ENCODE measurements around the gene SLC34A1.

The SLC34A1 gene

GRCh38 chr5:177388521-177389052 is 4.4 kb downstream of the SLC34A1 start:
- peaks cover 39% of the 10 kb centered on the region for H3K4me1 Mint-ChIP-seq
- H3K27me3 Mint-ChIP-seq = no peaks in the 10 kb centered on the region
- no peaks in the 10 kb centered on the region for H3K36me3 Mint-ChIP-seq
- H3K9me3 Mint-ChIP-seq = no peaks in the 10 kb centered on the region
- no peak overlapping the region for H3K4me3 Mint-ChIP-seq
- peak overlapping the region; percentile 67 for H3K27ac Mint-ChIP-seq

DNA sequence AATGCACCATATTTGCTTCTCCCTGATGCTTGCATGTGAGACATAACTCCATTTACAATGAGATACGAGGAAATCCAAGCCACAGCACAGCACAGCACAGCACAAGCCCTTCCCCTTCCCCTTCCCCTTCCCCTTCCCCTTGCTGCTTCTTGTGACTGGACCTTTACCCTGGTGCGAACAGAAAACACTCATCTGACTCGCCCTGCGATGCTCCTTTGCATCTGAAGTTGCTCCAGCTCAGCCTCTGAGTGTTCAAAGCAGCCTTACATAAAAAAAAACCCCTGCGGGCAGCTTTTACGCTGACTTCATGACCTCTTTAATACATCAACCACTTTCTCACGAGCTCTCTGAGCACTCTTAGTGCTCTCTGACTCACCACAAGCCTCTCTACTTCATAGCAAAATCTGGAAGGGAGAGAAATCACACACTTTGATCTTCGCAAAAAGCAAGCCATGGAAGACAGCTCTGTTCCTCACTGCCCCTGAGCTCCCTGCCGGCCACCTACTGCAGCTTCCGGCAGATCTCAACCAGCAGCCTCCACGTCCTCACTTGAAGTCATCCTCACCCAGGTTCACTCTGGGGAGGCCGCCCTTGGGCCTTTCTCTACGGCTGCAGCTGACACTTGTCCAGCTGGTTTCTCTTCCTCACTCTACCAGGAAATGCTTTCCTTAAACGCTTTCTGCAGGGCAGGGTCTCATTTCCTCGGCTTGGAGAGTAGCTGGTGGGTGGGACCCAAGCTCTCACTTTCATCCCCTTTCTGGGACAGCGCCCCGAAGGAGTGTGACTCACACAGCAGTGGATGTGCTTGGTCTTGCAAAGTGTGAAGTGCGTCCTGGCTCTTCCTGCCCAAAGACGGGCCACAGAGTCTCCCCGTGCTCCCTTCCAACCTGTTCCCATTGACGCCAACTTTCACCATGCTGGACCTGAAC is 5.3 kb downstream of the SLC34A1 start:
- Mint-ChIP-seq H3K27ac (peak overlapping the region; percentile 66), H3K36me3 (no peaks in the 10 kb centered on the region), H3K27me3 (no peaks in the 10 kb centered on the region), H3K4me1 (peaks cover 34% of the 10 kb centered on the region), H3K9me3 (no peaks in the 10 kb centered on the region), H3K4me3 (peak overlapping the region; percentile 53)

DNA sequence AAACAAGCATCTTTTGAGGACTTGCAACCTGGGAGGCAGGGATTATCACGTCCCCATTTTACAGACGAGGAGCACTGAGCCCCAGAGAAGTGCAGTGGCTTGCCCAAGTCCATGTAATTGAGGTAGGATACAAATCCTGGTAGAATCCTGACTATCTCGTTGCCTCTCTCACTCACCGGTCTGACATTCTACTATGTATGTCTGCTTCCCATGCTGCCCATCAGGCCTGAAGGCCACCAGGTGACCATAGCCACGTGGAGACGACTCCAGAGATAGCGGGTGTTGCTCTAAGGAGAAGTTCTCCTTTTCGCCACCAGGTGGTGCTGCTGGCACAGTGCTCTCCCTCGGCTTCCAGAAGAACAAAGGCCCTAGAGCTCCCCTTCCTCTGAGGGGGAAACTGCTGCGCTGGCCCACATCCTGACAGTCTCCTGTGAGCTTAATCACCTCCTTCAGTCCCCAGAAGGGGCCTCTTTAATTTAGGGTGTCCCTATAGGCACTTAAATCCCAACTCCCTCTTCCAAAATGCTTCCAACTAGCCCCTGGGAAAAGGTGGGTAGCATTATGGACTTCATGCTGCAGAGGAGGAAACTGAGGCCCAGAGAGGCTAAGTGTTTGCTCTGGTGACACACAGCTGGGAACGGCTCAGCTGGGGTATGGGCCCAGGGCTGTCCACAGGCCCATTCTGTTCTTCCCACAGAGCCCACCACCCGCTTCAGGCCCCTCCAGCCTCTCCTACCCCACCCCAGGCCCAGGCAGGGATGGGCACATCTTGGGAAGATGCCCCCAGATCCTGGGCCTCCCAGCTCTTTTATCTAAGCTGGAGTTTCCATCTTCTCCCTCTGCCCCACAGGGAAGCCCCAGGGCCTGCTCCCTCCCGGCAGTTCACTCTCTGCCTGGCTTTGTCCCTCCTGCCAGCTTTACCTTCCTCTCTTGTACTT is 6.4 kb downstream of the SLC34A1 start:
- peaks cover 34% of the 10 kb centered on the region for H3K4me1 Mint-ChIP-seq
- peak overlapping the region; percentile 15 for H3K4me3 Mint-ChIP-seq
- H3K36me3 Mint-ChIP-seq = no peaks in the 10 kb centered on the region
- no peaks in the 10 kb centered on the region for H3K27me3 Mint-ChIP-seq
- no peaks in the 10 kb centered on the region for H3K9me3 Mint-ChIP-seq
- H3K27ac Mint-ChIP-seq = peak overlapping the region; percentile 63

DNA sequence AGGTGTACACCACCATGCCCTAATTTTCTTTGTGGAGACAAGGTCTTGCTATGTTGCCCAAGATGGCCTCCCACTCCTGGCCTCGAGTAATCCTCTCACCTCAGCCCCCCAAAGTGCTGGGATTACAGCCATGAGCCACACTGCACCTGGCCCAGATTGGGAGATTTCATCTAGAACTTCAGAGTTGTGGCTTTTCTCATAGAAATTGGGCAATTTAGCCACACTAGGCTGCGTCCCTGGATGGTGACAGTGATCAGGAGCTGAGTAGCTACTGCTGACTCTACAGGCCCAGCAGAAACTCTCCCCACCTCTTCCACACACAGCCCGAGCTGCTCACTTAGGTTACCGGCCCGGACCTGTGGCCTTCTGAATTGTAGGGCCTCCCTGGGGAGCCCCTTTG is 8.5 kb downstream of the SLC34A1 start:
- Mint-ChIP-seq H3K4me1 (peaks cover 34% of the 10 kb centered on the region), H3K4me3 (no peak overlapping the region), H3K27ac (no peak overlapping the region), H3K36me3 (no peaks in the 10 kb centered on the region), H3K9me3 (no peaks in the 10 kb centered on the region), H3K27me3 (no peaks in the 10 kb centered on the region)

DNA sequence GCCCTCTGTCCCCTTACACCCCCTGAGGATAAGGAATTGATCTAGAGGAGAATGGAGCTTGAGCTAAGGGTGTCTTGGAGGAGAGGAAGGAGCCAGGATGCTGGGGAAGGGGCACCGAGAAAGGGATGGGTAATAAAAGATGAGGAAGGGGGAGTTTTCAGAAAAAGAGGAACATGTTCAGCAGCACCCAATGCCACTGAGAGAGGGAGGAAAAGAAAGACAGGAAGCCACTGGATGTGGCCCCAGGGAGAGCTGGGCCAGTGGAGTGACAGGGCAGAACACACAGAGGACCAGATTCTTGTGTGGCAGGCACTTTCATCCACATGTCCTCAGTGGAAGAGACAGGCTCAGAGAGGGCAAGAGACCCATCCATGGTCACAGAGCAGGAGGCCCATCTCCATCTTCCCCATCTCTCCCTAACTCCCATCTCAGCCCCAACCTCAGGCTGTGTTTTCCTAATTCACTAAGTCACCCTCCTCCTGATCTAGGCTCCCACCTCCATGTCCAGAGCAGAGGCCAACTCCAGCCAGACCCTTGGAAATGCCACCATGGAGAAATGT is 9.1 kb downstream of the SLC34A1 start:
- Mint-ChIP-seq H3K9me3 (no peaks in the 10 kb centered on the region), H3K27ac (no peak overlapping the region), H3K36me3 (no peaks in the 10 kb centered on the region), H3K4me3 (no peak overlapping the region), H3K4me1 (peaks cover 32% of the 10 kb centered on the region), H3K27me3 (no peaks in the 10 kb centered on the region)

DNA sequence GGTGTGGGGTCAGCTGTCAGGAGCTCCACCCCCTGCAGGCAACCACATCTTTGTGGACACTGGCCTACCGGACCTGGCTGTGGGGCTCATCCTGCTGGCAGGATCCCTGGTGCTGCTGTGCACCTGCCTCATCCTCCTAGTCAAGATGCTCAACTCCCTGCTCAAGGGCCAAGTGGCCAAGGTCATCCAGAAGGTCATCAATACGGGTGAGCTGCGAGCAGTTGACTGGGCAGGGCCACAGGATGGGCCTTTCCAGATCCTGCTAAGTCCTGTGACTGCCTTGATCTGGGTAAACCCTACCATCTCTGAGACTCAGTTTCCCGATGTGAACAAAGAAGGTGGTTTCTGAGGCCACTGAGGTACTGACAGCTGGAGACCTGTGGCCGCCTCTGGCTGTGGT is 9.8 kb downstream of the SLC34A1 start:
- no peak overlapping the region for H3K27ac Mint-ChIP-seq
- H3K27me3 Mint-ChIP-seq = no peaks in the 10 kb centered on the region
- no peaks in the 10 kb centered on the region for H3K36me3 Mint-ChIP-seq

DNA sequence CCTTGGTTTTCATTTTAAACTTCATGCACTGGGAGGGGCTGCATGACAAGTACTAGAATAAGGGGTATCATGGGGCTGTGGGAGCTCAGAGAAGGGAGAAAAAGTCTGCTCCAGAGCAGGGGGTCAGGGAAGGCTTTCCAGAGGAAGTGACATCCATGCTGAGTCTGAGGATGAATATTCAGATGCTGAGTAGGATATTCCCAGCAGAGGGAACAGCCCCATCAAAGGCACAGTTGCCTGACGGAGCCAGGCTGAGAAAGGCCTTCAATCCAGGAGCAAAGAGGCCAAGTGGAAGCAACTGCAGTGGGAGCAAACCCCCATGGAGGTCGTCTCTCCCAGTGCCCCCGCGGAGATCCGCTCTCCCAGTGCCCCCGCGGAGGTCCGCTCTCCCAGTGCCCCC is 11.8 kb downstream of the SLC34A1 start:
- no peak overlapping the region for H3K27ac Mint-ChIP-seq
- H3K4me1 Mint-ChIP-seq = peaks cover 5% of the 10 kb centered on the region
- no peaks in the 10 kb centered on the region for H3K27me3 Mint-ChIP-seq
- no peaks in the 10 kb centered on the region for H3K36me3 Mint-ChIP-seq
- no peak overlapping the region for H3K4me3 Mint-ChIP-seq
- no peaks in the 10 kb centered on the region for H3K9me3 Mint-ChIP-seq

More for the DNA sequence above, 9.8 kb downstream of the SLC34A1 start:
- Mint-ChIP-seq H3K4me3 (no peak overlapping the region), H3K4me1 (peaks cover 25% of the 10 kb centered on the region), H3K9me3 (no peaks in the 10 kb centered on the region)

DNA sequence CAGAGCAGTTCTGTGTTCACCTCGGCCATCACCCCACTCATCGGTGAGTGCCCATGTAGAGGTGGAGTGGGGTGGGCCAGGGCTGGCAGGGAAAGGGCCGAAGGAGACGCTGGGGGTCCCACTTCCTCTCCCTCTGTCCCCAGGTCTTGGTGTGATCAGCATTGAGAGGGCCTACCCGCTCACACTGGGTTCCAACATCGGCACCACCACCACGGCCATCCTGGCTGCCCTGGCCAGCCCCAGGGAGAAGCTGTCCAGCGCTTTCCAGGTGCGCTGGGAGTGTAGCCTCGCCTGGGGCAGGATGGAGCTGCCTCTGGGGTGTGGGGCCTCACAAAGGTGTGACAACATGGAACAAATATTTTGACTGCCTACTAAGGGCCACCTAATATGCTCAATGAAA is 12.6 kb downstream of the SLC34A1 start:
- Mint-ChIP-seq H3K36me3 (no peaks in the 10 kb centered on the region), H3K9me3 (no peaks in the 10 kb centered on the region), H3K4me1 (no peaks in the 10 kb centered on the region), H3K27ac (no peak overlapping the region), H3K27me3 (peaks cover 4% of the 10 kb centered on the region), H3K4me3 (no peak overlapping the region)

DNA sequence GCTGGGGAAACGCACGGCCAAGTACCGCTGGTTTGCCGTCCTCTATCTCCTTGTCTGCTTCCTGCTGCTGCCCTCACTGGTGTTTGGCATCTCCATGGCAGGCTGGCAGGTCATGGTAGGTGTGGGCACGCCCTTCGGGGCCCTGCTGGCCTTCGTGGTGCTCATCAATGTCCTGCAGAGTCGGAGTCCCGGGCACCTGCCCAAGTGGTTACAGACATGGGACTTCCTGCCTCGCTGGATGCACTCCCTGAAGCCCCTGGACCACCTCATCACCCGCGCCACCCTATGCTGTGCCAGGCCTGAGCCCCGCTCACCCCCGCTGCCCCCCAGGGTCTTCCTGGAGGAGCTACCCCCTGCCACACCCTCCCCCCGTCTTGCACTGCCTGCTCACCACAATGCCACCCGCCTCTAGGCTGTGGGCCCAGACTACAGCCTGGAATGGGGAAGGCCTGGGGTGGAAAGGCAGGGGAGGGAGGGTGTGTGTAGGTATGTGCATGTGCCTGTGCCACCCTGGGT is 13.7 kb downstream of the SLC34A1 start:
- Mint-ChIP-seq H3K4me1 (peaks cover 7% of the 10 kb centered on the region), H3K4me3 (no peak overlapping the region), H3K36me3 (no peaks in the 10 kb centered on the region), H3K27me3 (peaks cover 5% of the 10 kb centered on the region), H3K27ac (no peak overlapping the region), H3K9me3 (no peaks in the 10 kb centered on the region)

- Mint-ChIP-seq H3K4me1 (peaks cover 19% of the 10 kb centered on the region), H3K27ac (peak within 1 kb of the TSS; percentile 18), H3K4me3 (no peak within 1 kb of the TSS), H3K9me3 (no peaks in the 10 kb centered on the region), H3K36me3 (no peaks in the 10 kb centered on the region), H3K27me3 (peaks cover 5% of the 10 kb centered on the region)
Measured at GRCh38 chr5:177399997-177400868, 16.0 kb downstream of the SLC34A1 start, which contains the start of gene PFN3. TSS of gene PFN3 (minus strand) at chr5:177400661. CDS start at chr5:177400576, 85 bp downstream.

- Mint-ChIP-seq H3K27me3 (peaks cover 5% of the 10 kb centered on the region), H3K27ac (peak overlapping the region; percentile 51), H3K4me3 (peak overlapping the region; percentile 81), H3K4me1 (peaks cover 20% of the 10 kb centered on the region), H3K9me3 (no peaks in the 10 kb centered on the region), H3K36me3 (no peaks in the 10 kb centered on the region)
Measured at GRCh38 chr5:177402271-177403043, 18.2 kb downstream of the SLC34A1 start.

DNA sequence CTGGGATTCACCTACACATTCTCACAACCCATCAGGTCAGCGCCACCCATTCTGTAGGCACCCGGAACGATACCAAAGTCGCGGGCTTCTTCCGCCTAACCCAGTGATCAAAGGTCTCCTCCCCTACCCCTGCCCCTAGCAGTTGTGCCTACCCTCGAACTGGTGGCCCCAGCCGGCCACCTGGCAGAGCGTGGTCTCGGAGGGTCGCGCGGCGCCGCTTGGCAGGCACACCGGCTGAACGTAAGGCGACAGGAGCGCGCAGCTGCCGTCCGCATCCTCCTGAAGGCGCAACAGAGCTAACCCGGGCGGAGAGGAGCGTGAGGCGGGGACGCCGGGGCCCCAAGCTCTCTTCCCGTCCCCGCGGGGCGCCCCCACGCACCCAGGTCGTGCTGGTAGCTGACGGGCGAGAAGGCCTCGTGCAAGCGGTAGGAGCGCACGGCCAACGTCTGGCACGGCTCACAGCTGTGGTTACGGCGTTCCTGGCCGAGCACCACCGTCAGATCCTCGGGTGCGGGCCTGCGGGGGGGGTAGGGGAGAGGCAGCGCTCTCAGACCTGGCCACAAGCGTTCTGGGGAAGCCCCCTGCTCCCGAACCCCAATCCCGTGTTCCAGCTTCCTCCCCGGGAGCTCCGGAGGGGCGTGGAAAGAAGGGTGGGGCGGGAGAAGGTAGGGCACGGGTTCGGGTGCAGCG is 19.0 kb downstream of the SLC34A1 start:
- no peaks in the 10 kb centered on the region for H3K36me3 Mint-ChIP-seq
- no peaks in the 10 kb centered on the region for H3K9me3 Mint-ChIP-seq
- peak overlapping the region; percentile 81 for H3K4me3 Mint-ChIP-seq
- peaks cover 5% of the 10 kb centered on the region for H3K27me3 Mint-ChIP-seq
- peak overlapping the region; percentile 51 for H3K27ac Mint-ChIP-seq
- peaks cover 20% of the 10 kb centered on the region for H3K4me1 Mint-ChIP-seq

Data from activated naive CD4-positive, alpha-beta T cell treated with anti-CD3 and anti-CD28 coated beads, Interleukin-2, amount 50 U/mL, for 24 hours (primary cell).